Choroid plexus epithelial cell (primary cell): Measurements from ENCODE around the gene ART1.

ENCODE experiments used
- DNase-seq: peaks from one replicate; pipeline ENCODE4 v3.0.0-alpha.2; 2010; ENCODE audit warnings: low read depth
- H3K4me3 ChIP-seq: 2 replicates; pipeline ENCODE4 v1.5.1; 2011; ENCODE audit warnings: low read depth, mild to moderate bottlenecking, control low read depth, low read length, moderate library complexity
- TF ChIP-seq, protein P1 (sequence below): conservative IDR thresholded peaks from 2 replicates; pipeline ENCODE4 v1.5.1; 2011; ENCODE audit warnings: low read depth, mild to moderate bottlenecking, control low read depth, inconsistent platforms, low read length, moderate library complexity

The ART1 gene

GRCh38 chr11:3667149-3668035 is 22.5 kb downstream of the ART1 start:
- no peak overlapping the region for H3K4me3 ChIP-seq
- TF ChIP-seq, protein P1, sequence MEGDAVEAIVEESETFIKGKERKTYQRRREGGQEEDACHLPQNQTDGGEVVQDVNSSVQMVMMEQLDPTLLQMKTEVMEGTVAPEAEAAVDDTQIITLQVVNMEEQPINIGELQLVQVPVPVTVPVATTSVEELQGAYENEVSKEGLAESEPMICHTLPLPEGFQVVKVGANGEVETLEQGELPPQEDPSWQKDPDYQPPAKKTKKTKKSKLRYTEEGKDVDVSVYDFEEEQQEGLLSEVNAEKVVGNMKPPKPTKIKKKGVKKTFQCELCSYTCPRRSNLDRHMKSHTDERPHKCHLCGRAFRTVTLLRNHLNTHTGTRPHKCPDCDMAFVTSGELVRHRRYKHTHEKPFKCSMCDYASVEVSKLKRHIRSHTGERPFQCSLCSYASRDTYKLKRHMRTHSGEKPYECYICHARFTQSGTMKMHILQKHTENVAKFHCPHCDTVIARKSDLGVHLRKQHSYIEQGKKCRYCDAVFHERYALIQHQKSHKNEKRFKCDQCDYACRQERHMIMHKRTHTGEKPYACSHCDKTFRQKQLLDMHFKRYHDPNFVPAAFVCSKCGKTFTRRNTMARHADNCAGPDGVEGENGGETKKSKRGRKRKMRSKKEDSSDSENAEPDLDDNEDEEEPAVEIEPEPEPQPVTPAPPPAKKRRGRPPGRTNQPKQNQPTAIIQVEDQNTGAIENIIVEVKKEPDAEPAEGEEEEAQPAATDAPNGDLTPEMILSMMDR: no peak
- DNase-seq: no peak

- TF ChIP-seq, protein P1: no peak
- H3K4me3 ChIP-seq: no peak overlapping the region
- DNase-seq: no peak
These were observed 24.2 kb downstream of the ART1 start for GRCh38 chr11:3669128-3669527.

- TF ChIP-seq, protein P1: no peak
- no peak for DNase-seq
These were observed 24.8 kb downstream of the ART1 start for GRCh38 chr11:3669742-3670183.

DNA sequence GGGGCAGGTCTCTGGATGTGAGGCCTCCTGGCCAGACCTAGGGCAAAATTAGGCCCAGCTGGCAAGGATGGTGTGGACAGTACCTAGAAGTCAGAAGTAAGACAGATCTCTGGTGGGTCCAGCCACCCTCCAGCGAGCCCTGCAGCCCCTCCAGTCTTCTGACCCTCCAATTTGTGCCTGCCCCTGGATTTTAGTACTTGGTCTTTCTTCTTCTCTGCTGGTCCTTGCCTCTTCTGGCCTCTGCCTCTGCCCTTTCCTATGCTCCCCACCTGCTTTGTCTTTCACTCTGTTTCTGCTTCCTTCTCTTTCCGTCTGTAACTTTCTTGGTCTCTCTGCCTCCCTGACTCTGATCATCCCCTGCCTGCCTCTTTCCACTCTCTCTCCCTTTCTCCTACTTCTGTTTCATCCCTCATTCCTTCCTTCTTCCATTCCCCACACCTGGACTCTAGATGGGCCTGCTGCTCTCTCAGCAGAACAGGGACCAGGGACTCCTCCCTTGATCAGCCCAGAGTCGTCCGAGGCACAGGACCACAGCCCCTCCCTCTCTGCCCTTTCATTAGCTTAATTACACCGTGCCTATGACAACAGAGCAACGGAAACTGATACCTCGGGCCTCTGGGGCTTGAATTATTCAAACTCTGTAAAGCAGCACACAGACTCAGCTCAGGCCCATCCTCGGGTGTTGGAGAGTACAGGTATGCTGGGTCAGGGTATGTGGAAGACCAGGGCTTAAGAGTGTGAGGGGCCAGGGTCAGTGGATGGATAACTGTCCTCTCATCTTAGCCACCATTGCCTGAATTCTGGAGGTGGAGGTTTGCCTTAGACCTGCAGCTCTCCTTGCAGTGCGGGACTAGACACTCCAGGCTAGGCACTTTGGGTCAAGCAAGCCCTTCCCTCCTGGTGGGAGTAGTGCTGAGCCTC is 26.7 kb downstream of the ART1 start, which contains the start of gene CHRNA10:
Gene CHRNA10 (minus strand): TSS at position 51 of the 921 bp plus-strand sequence. CDS start 72 bp downstream, outside the sequence.
- peak; percentile 12 for DNase-seq
- TF ChIP-seq, protein P1: no peak
- no peak within 1 kb of the TSS for H3K4me3 ChIP-seq

More at GRCh38 chr11:3669742-3670183, 24.8 kb downstream of the ART1 start:
- no peak overlapping the region for H3K4me3 ChIP-seq

- peak; percentile 79 for DNase-seq
- TF ChIP-seq, protein P1: no peak
- no peak overlapping the region for H3K4me3 ChIP-seq
These were observed 29.3 kb downstream of the ART1 start for GRCh38 chr11:3674189-3674588.

GRCh38 chr11:3675971-3676370 is 31.0 kb downstream of the ART1 start:
- no peak for DNase-seq
- H3K4me3 ChIP-seq: no peak overlapping the region
- TF ChIP-seq, protein P1: no peak
